ENCODE data around the gene MSH5.

GRCh38 chr6:31784098-31784925 is 44.5 kb downstream of the MSH5 start:
- TF ChIP-seq CTCF (IDR thresholded peaks at IDR 0.05; ENCODE audit: low read depth, low read length), result no peak
- TF ChIP-seq EZH2phosphoT487 (IDR thresholded peaks at IDR 0.05; ENCODE audit: low read depth), result no peak

Data from OCI-LY3 (cell line).